Pancreas (tissue), 10 donors: Measurements from ENCODE around the gene NDUFS4. TPM values are rescaled to one million over a fixed set of nuclear protein-coding genes. Genes with fewer than 3 reads are reported as not detected.

Source experiments
- ATAC-seq, 4 donors: fragments of 200-7000 bp; cut with Tn5 transposase; one replicate each; pipeline versions ENCODE4 v1.8.0 to v1.9.1; 2020; ENCODE audit warnings: mild to moderate bottlenecking in 4 of 4, moderate library complexity in 4 of 4
- DNase-seq, 6 donors: peaks; one replicate each; pipeline ENCODE4 v3.0.0-alpha.2; 2020
- FAIRE-seq: peaks from 2 replicates; lab custom pipeline; 2012; peaks lifted over from hg19 to GRCh38; lab: Jason Lieb, UNC
- H3K27ac ChIP-seq, 4 donors: fragments of 200-600 bp; sonication (generic); 1 replicate in 3 of 4; 2 replicates in 1 of 4; pipeline versions ENCODE4 v1.5.0 to v1.8.0; 2020
- H3K27me3 ChIP-seq, 4 donors: fragments of 200-600 bp; one replicate each; pipeline ENCODE4 v1.8.0; 2021
- H3K36me3 ChIP-seq, 3 donors: fragments of 200-600 bp; sonication (generic) in 1 of 3; one replicate each; pipeline versions ENCODE4 v1.5.0 to v1.8.0; 2020 to 2021
- H3K4me1 ChIP-seq, 3 donors: fragments of 200-600 bp; one replicate each; pipeline ENCODE4 v1.8.0; 2021
- H3K4me3 ChIP-seq, 4 donors: fragments of 200-600 bp; sonication (generic) in 2 of 4; one replicate each; pipeline versions ENCODE4 v1.5.0 to v1.8.0; 2020 to 2021
- H3K9me3 ChIP-seq, 4 donors: fragments of 200-600 bp; one replicate each; pipeline ENCODE4 v1.8.0; 2021
- WGBS, 2 donors: extraction: QIAGEN DNeasy Blood & Tissue Kit; methylation state at CpG; one replicate each; pipeline ENCODE4 v1.1.7; 2013; 5-methylcytosine and 5-hydroxymethylcytosine counted together
- intact Hi-C, 3 donors: fragments of 100-400 bp; cut with DNase I; formaldehyde crosslinking; loops; one replicate each; pipeline versions ENCODE4 v1.11.1 to v1.14.2; 2022
- polyA plus RNA-seq, 2 donors: library from polyadenylated mRNA; stranded (reverse); fragments of 200-250 nt; gene quantifications; one replicate each; pipeline ENCODE4 v1.2.3, GENCODE V29; 2013
- total RNA-seq, 6 donors: library from RNA; stranded (reverse); fragmentation: NEBNext Ultra II Directional in 4 of 6; extraction: Animal tissue kit (Norgen Biotek cat#: 25700) in 4 of 6; gene quantifications; one replicate each; pipeline versions ENCODE4 v1.2.1 to v1.2.4, GENCODE V29; 2021 to 2023
- TF ChIP-seq, protein P1 (sequence below), 4 donors: fragments of 200-600 bp; sonication (generic) in 3 of 4; IDR thresholded peaks; one replicate each; pipeline versions ENCODE4 v1.5.0 to v1.8.0; 2021; ENCODE audit warnings: antibody characterized with exemption in 4 of 4
- donor health status: healthy with polysubstance abuse.
- donor health status: DM: no; HTN: no; CAD: no; lungs with moderate emphysema.
- donor health status: DM: no; HTN: no; CAD: no.
- donor health status: control.
- donor health status: control.
- donor health status: Bipolar disorder and iron deficiency.
- donor health status: DM: yes; HTN: yes; CAD: no.
- donor health status: DM: no; HTN: no; CAD: no.
- donor health status: DM: no; HTN: no; CAD: no.
- donor health status: DM: yes; HTN: yes; CAD: no.

NDUFS4 gene
- total and polyA plus RNA-seq, 8 donors, result 17.8 to 45.4 (median 22.3) TPM

DNA sequence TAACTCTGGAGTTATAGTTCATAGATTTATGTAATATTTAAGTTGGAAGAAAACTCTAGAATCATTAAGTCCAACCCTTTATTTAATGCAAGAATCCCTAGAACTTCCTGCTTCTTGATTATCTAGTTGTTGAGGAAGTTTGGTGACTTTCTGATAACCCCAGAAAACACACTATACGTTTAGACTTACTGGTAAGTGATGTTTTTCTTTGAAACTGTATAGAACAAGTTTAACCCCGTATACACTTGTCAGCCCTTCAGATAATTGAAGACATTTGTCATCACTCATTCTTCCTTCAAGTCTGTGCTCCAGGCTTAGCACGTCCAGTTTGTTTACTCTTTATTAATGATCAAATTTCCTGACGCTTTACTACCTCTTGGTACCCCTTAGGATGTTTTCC is 9.0 kb downstream of the NDUFS4 start:
- intact Hi-C loops, result no loop called here
- 7 to 13% methylated on average over 4 of the region's 4 CpGs for WGBS, 2 donors
- Histone ChIP-seq H3K4me3 (no peak overlapping the region), H3K27ac (no peak overlapping the region), H3K27me3 (no peaks in the 10 kb centered on the region), H3K9me3 (no peaks in the 10 kb centered on the region), H3K36me3 (no peaks in the 10 kb centered on the region), H3K4me1 (peaks cover 0 to 13% (median 12%) of the 10 kb centered on the region in 3 donors)
- TF ChIP-seq, protein P1, sequence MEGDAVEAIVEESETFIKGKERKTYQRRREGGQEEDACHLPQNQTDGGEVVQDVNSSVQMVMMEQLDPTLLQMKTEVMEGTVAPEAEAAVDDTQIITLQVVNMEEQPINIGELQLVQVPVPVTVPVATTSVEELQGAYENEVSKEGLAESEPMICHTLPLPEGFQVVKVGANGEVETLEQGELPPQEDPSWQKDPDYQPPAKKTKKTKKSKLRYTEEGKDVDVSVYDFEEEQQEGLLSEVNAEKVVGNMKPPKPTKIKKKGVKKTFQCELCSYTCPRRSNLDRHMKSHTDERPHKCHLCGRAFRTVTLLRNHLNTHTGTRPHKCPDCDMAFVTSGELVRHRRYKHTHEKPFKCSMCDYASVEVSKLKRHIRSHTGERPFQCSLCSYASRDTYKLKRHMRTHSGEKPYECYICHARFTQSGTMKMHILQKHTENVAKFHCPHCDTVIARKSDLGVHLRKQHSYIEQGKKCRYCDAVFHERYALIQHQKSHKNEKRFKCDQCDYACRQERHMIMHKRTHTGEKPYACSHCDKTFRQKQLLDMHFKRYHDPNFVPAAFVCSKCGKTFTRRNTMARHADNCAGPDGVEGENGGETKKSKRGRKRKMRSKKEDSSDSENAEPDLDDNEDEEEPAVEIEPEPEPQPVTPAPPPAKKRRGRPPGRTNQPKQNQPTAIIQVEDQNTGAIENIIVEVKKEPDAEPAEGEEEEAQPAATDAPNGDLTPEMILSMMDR (IDR thresholded peaks at IDR 0.05), result no peak
- FAIRE-seq (no peak), ATAC-seq (no peak), DNase-seq (no peak)

DNA sequence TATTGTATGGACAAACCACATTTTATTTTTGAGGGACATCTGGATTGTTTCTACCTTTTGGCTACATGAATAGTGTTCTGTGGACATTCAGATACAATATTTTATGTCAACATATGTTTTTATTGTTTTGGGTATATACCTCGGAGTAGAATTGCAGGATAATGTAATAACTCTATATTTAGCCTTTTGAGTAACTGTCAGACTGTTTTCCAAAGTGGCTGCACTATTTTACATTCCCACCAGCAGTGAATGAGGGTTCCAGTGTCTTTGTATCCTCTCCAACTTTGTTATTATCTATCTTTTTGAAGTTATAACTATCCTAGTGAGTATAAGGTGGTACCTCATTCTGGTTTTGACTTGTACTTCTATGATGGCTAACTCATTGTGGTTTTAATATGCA is 11.0 kb downstream of the NDUFS4 start:
- Histone ChIP-seq H3K4me1 (peaks cover 0 to 16% (median 13%) of the 10 kb centered on the region in 3 donors), H3K27ac (no peak overlapping the region), H3K36me3 (no peaks in the 10 kb centered on the region), H3K27me3 (no peaks in the 10 kb centered on the region), H3K4me3 (no peak overlapping the region), H3K9me3 (no peaks in the 10 kb centered on the region)
- intact Hi-C loops, result no loop called here
- 58 to 67% methylated on average over 1 of the region's 1 CpG for WGBS, 2 donors
- FAIRE-seq (no peak), DNase-seq (no peak), ATAC-seq (no peak)
- TF ChIP-seq, protein P1 (IDR thresholded peaks at IDR 0.05), result no peak

DNA sequence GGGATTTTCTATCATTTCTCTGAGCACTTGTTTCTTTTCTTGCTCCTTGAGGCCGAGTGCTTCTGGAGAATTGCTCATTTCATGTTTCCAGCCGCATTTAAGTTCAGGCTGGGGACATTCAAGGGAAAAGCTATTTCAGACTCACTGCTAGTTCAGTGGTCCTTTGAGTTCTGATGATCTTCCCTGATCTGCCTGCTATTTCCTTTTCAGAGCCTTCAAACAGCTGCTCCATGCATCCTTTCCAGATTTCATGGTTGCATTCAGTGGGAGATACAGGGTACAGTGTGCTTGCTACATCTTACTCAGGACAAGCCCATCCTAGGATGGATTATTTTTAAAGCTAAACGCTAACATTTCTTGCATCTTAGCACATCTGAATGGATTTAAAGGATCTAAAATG is 14.7 kb downstream of the NDUFS4 start:
- Histone ChIP-seq H3K4me3 (no peak overlapping the region), H3K4me1 (peaks cover 0 to 14% (median 0%) of the 10 kb centered on the region in 3 donors), H3K9me3 (no peaks in the 10 kb centered on the region), H3K27me3 (no peaks in the 10 kb centered on the region), H3K36me3 (no peaks in the 10 kb centered on the region), H3K27ac (no peak overlapping the region)
- no peak for ATAC-seq
- no peak for FAIRE-seq
- TF ChIP-seq, protein P1 (IDR thresholded peaks at IDR 0.05), result no peak
- 85 to 97% methylated on average over 3 of the region's 3 CpGs for WGBS, 2 donors
- intact Hi-C loops, result no loop called here
- DNase-seq, result no peak

DNA sequence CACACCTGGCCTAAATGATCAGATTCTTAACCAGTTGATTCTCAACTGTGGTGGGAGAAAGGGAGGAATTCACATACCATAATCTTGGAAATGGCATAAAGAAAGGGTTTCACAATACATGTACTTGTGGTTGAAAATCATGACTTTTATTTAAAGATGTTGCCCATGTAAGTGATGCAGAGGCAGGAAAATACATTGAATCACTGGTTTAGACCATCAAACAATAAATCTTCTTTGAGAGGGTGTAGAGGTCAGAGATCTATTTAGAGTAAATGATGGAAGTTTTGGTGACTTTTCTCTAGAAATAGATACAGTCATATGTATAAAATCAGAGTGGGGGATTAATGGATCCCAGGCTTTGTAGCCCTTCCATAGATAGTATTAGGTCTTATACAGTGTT is 15.4 kb downstream of the NDUFS4 start:
- H3K4me3 ChIP-seq, result no peak overlapping the region
- no peaks in the 10 kb centered on the region for H3K9me3 ChIP-seq
- ATAC-seq (no peak), DNase-seq (no peak), FAIRE-seq (no peak)
- H3K4me1 ChIP-seq, result peaks cover 0 to 14% (median 0%) of the 10 kb centered on the region in 3 donors
- no peaks in the 10 kb centered on the region for H3K27me3 ChIP-seq
- TF ChIP-seq, protein P1 (IDR thresholded peaks at IDR 0.05), result no peak
- intact Hi-C loops, result no loop called here
- H3K36me3 ChIP-seq, result no peaks in the 10 kb centered on the region
- H3K27ac ChIP-seq, result no peak overlapping the region

DNA sequence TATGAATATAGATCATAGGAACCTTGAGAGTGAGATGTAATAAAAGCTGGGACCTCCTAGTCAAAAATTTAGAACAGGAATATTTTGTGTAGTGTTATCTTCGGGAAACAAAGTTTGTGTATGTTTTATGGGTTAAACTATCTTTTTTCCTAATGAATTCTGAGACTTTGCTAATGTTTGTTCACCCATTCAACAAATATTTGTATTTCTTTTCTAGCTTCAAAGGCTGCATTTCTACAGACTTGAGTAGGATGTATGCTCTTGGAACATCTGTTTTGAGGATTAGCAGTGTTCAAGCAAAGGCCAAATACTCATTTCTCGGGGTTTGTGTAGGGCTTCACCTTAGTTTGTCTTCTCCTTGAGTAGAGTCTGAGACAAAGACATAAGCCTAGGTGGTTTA is 16.2 kb downstream of the NDUFS4 start:
- ATAC-seq (no peak), DNase-seq (no peak), FAIRE-seq (no peak)
- peaks cover 0 to 14% (median 0%) of the 10 kb centered on the region in 3 donors for H3K4me1 ChIP-seq
- 17 to 26% methylated on average over 2 of the region's 2 CpGs for WGBS, 2 donors
- no peaks in the 10 kb centered on the region for H3K36me3 ChIP-seq
- no peak overlapping the region for H3K4me3 ChIP-seq
- no peaks in the 10 kb centered on the region for H3K27me3 ChIP-seq
- intact Hi-C loops, result no loop called here
- no peak overlapping the region for H3K27ac ChIP-seq
- TF ChIP-seq, protein P1 (IDR thresholded peaks at IDR 0.05), result no peak
- H3K9me3 ChIP-seq, result no peaks in the 10 kb centered on the region
